H54 (cell line): ENCODE measurements around the gene PACS1.
A peak's percentile ranks its signal among the peaks of the same experiment; 100 is the strongest.
"Not testable (repeated sequence)": the region's sequence is repeated elsewhere in the genome, so short reads cannot be mapped to it uniquely, and the experiment has no call there.

Experiments
- DNase-seq: peaks from one replicate; pipeline ENCODE4 v3.0.0; 2011; ENCODE audit warnings: low spot score, mixed read lengths; ENCODE audit not compliant: insufficient read length
- FAIRE-seq: peaks from 3 replicates; lab custom pipeline; 2011; peaks lifted over from hg19 to GRCh38; lab: Jason Lieb, UNC
- POLR2A ChIP-seq: IDR thresholded peaks from 2 replicates; pipeline ENCODE4 v1.6.1; 2011; ENCODE audit warnings: low read depth, mild to moderate bottlenecking, low read length

PACS1 gene

GRCh38 chr11:66239511-66239910 lies 169.4 kb downstream of the PACS1 start:
- no peak for DNase-seq
- no peak for TF ChIP-seq POLR2A
- FAIRE-seq = no peak

- DNase-seq (no peak), FAIRE-seq (no peak)
- TF ChIP-seq POLR2A = no peak
These were observed 170.1 kb downstream of the PACS1 start for GRCh38 chr11:66239998-66240780.

GRCh38 chr11:66240781-66241136 lies 170.7 kb downstream of the PACS1 start:
- TF ChIP-seq POLR2A = no peak
- FAIRE-seq (no peak), DNase-seq (no peak)

GRCh38 chr11:66242095-66242765 lies 172.2 kb downstream of the PACS1 start:
- FAIRE-seq (no peak), DNase-seq (no peak)
- TF ChIP-seq POLR2A = no peak

GRCh38 chr11:66243782-66244535 lies 173.9 kb downstream of the PACS1 start:
- TF ChIP-seq POLR2A = no peak
- DNase-seq (no peak), FAIRE-seq (no peak)

GRCh38 chr11:66247295-66247694 lies 177.2 kb downstream of the PACS1 start:
- FAIRE-seq = no peak

GRCh38 chr11:66247801-66248200 lies 177.7 kb downstream of the PACS1 start:
- no peak for FAIRE-seq
- no peak for TF ChIP-seq POLR2A

More at GRCh38 chr11:66247295-66247694, 177.2 kb downstream of the PACS1 start:
- DNase-seq = no peak
- no peak for TF ChIP-seq POLR2A

GRCh38 chr11:66248903-66249302 lies 178.8 kb downstream of the PACS1 start:
- DNase-seq = no peak
- TF ChIP-seq POLR2A = no peak
- no peak for FAIRE-seq

More at GRCh38 chr11:66247801-66248200, 177.7 kb downstream of the PACS1 start:
- no peak for DNase-seq

- FAIRE-seq (no peak), DNase-seq (no peak)
- no peak for TF ChIP-seq POLR2A
These were observed 181.7 kb downstream of the PACS1 start for GRCh38 chr11:66251809-66252208.

GRCh38 chr11:66253081-66253480 lies 183.0 kb downstream of the PACS1 start:
- not testable (repeated sequence) for DNase-seq, FAIRE-seq

- FAIRE-seq (no peak), DNase-seq (no peak)
- peak; percentile 2; the same call in 1 of the 2 replicates for TF ChIP-seq POLR2A
These were observed 188.4 kb downstream of the PACS1 start for GRCh38 chr11:66258473-66258893.

- no peak for DNase-seq
- no peak for FAIRE-seq
- TF ChIP-seq POLR2A = no peak
These were observed 189.2 kb downstream of the PACS1 start for GRCh38 chr11:66259225-66259624.

- no peak for TF ChIP-seq POLR2A
- FAIRE-seq (no peak), DNase-seq (no peak)
These were observed 189.9 kb downstream of the PACS1 start for GRCh38 chr11:66259956-66260355.

GRCh38 chr11:66261578-66261977 lies 191.5 kb downstream of the PACS1 start:
- no peak for TF ChIP-seq POLR2A
- no peak for DNase-seq
- no peak for FAIRE-seq
